Subcutaneous adipose tissue (tissue), 4 donors: Measurements from ENCODE around the gene EHD2. TPM values are rescaled to one million over a fixed set of nuclear protein-coding genes. Genes with fewer than 3 reads are reported as not detected.

Source experiments
- total RNA-seq, 4 donors: library from RNA; depleted of rRNA; stranded (reverse); fragments of >200 nt; gene quantifications; one replicate each; pipeline ENCODE4 v1.1.0, GENCODE V29; 2016
- TF ChIP-seq, protein P1 (sequence below): fragments of 450-650 bp; IDR thresholded peaks from one replicate; pipeline ENCODE4 v1.5.1; 2016; ENCODE audit warnings: low read depth, mild to moderate bottlenecking, control low read depth, antibody characterized with exemption, moderate library complexity

The EHD2 gene
- total RNA-seq, 4 donors from 2014 or later, result 77.5 to 340 (median 130) TPM

DNA sequence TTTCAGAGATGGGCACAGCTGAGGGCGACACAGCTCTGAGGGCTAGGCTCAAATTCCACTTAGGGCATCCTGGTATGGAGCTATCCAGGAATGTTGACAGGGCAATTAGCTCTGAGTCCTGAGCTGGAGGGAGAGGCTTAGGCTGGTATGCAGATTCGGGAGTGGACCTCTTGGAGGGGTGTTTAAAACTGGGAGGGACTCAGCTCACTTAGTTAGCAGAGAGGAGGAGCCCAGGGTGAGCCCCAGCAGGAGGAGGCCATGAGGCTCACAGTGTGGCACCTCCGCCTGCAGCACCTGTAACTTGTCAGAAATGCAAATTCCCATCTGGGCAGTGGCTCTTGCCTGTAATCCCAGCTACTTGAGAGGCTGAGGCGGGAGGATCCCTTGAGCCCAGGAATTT lies 21.9 kb downstream of the EHD2 start:
- TF ChIP-seq, protein P1, sequence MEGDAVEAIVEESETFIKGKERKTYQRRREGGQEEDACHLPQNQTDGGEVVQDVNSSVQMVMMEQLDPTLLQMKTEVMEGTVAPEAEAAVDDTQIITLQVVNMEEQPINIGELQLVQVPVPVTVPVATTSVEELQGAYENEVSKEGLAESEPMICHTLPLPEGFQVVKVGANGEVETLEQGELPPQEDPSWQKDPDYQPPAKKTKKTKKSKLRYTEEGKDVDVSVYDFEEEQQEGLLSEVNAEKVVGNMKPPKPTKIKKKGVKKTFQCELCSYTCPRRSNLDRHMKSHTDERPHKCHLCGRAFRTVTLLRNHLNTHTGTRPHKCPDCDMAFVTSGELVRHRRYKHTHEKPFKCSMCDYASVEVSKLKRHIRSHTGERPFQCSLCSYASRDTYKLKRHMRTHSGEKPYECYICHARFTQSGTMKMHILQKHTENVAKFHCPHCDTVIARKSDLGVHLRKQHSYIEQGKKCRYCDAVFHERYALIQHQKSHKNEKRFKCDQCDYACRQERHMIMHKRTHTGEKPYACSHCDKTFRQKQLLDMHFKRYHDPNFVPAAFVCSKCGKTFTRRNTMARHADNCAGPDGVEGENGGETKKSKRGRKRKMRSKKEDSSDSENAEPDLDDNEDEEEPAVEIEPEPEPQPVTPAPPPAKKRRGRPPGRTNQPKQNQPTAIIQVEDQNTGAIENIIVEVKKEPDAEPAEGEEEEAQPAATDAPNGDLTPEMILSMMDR, result no peak

DNA sequence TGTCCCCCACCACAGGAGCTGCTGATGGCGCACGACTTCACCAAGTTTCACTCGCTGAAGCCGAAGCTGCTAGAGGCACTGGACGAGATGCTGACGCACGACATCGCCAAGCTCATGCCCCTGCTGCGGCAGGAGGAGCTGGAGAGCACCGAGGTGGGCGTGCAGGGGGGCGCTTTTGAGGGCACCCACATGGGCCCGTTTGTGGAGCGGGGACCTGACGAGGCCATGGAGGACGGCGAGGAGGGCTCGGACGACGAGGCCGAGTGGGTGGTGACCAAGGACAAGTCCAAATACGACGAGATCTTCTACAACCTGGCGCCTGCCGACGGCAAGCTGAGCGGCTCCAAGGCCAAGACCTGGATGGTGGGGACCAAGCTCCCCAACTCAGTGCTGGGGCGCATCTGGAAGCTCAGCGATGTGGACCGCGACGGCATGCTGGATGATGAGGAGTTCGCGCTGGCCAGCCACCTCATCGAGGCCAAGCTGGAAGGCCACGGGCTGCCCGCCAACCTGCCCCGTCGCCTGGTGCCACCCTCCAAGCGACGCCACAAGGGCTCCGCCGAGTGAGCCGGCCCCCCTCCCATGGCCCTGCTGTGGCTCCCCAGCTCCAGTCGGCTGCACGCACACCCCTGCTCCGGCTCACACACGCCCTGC lies 27.8 kb downstream of the EHD2 start:
- TF ChIP-seq, protein P1, result no peak

DNA sequence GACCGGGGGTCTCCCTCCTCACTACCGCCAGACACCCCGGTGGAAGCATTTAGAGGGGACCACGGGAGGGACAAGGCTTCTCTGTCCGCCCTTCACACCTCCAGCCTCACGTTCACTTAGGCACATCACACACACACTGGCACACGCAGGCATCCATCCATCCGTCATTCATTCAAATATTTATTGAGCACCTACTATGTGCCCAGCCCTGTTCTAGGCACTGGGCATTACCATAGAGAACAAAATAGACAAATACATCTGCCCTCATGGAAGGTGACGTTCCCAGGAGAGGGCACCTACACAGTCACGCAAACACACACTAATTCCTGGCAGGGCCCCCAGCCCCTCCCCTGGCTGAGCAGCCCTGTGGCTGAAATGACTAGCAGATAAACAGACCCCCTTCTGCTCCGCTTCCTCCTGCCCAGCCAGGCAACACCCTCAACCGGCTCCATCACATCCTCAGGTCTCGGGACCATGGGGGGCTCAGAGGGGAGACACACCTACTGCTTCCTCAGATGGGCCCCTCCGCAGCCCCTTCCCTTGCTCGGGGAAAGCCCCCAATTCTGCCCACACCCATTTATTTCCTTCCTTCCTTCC lies 28.4 kb downstream of the EHD2 start:
- TF ChIP-seq, protein P1, result no peak

DNA sequence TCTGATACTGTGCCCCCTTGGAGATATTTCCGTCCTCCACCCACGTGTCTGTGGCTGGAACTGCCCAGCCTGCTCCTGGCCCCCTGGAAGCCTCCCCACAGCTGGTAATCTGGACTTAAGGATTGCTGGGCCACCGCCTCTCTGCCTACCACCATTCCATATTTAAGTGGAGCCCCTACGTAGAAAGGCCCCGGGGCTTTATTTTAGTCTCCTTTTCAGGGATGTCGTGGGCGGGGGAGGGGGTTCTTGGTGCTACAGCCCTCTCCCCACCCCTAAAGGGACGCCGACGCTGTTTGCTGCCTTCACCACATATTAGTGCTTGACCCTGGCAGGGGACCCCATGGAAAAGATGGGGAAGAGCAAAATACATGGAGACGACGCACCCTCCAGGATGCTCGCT lies 29.4 kb downstream of the EHD2 start:
- TF ChIP-seq, protein P1, result no peak

DNA sequence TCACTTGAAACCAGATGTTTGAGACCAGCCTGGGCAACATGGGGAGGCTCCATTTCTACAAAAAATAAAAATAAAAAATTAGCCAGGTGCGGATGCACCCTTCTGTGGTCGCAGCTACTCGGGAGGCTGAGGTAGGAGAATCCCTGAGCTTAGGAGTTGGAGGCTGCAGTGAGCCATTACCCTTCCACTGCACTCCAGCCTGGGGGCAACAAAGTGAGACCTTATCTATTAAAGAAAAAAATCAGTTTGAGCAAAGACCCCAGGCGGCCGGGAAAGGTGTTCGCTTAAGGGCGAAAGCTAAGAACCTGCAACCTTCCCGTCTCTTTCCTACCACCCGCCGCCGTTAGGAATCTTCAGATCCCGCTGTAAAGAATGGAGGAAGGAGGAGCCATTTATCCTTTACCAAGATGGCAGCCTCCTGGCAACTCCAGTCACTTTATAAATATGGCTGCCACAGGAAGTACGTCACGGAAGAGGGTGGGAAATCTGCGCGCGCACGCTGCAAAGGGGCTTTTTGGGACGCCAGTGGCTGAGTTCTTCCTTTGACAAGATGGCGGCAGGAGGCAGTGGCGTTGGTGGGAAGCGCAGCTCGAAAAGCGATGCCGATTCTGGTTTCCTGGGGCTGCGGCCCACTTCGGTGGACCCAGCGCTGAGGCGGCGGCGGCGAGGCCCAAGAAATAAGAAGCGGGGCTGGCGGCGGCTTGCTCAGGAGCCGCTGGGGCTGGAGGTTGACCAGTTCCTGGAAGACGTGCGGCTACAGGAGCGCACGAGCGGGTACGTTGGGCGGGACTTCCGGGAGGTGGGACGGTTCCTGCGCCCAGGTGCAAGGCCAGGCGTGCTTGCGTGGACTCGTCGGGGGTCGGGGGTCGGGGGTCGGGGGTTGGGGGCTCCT lies 32.0 kb downstream of the EHD2 start, which contains the start of gene NOP53:
Gene NOP53, plus strand, starts transcription at position 537 of the 892 bp plus-strand sequence. Its CDS starts 14 bp downstream, at position 551.
- TF ChIP-seq, protein P1, result no peak

DNA sequence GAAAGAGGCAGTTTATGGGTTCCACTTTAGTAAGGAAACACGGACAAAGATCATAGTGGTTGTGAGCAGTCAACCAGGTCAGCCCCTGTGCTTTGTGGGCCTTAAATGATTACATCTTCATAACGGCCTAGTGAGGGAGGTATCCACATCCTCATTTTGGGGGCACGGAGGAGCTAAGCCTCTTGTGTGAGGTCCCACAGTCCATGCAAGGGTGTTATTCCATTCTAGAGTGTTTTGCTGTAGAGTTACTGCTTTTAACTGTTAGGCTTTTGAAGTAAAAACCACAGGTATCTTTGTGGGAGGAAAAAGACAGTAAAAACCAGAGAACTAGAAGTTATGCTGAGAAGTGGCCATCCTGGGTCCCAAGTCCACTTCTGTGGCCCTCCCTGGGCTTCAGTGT lies 36.1 kb downstream of the EHD2 start:
- TF ChIP-seq, protein P1, result no peak

DNA sequence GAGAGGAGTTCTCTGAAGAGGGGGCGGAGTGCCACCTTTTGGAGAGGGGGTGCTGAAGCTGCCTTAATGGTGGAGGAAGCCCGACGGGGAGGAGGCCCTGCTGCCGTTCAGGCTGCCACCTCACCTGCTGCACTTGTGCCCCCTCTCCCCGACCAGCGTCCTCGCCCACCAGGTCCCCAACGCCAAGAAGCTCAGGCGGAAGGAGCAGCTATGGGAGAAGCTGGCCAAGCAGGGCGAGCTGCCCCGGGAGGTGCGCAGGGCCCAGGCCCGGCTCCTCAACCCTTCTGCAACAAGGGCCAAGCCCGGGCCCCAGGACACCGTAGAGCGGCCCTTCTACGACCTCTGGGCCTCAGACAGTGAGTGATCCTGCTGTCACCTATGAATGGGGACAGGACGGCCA lies 37.5 kb downstream of the EHD2 start:
- TF ChIP-seq, protein P1, result no peak
